HG03066 (cell line): ENCODE measurements around the gene ZBTB32.

Experiments used
- ATAC-seq: cut with Tn5 transposase; IDR thresholded peaks from one replicate; pipeline ENCODE4 v1.9.1; 2021; ENCODE audit warnings: low read depth; ENCODE audit not compliant: unreplicated experiment

Gene ZBTB32

GRCh38 chr19:35748106-35749020 lies 44.0 kb downstream of the ZBTB32 start, which contains the start of gene LIN37:
Gene LIN37 (plus strand): TSS chr19:35748576. CDS start chr19:35748725, 149 bp downstream.
- ATAC-seq = peak; percentile 67

- no peak for ATAC-seq
Observed at GRCh38 chr19:35750167-35750566, 45.8 kb downstream of the ZBTB32 start.

GRCh38 chr19:35751839-35752745 lies 47.7 kb downstream of the ZBTB32 start:
- ATAC-seq = no peak

- ATAC-seq = no peak
Observed at GRCh38 chr19:35752746-35753350, 48.5 kb downstream of the ZBTB32 start.

GRCh38 chr19:35753634-35754369 lies 49.4 kb downstream of the ZBTB32 start:
- ATAC-seq = no peak

- no peak for ATAC-seq
Observed at GRCh38 chr19:35754370-35755130, 50.2 kb downstream of the ZBTB32 start.

GRCh38 chr19:35755131-35755549 lies 50.8 kb downstream of the ZBTB32 start:
- no peak for ATAC-seq

- no peak for ATAC-seq
Observed at GRCh38 chr19:35755550-35756376, 51.4 kb downstream of the ZBTB32 start.

- ATAC-seq = no peak
Observed at GRCh38 chr19:35756377-35757230, 52.2 kb downstream of the ZBTB32 start, which contains the start of gene HSPB6. Gene HSPB6 (minus strand): TSS chr19:35757029. CDS start chr19:35757008, 21 bp downstream.

- ATAC-seq = no peak
Observed at GRCh38 chr19:35757231-35757748, 52.9 kb downstream of the ZBTB32 start.

GRCh38 chr19:35757749-35758608 lies 53.6 kb downstream of the ZBTB32 start, which contains the start of gene PROSER3:
Gene PROSER3 (plus strand): TSS chr19:35758176. CDS start chr19:35758216, 40 bp downstream.
- ATAC-seq = peak; percentile 95

- ATAC-seq = no peak
Observed at GRCh38 chr19:35759697-35760096, 55.3 kb downstream of the ZBTB32 start.

- ATAC-seq = no peak
Observed at GRCh38 chr19:35760711-35761349, 56.5 kb downstream of the ZBTB32 start.

- no peak for ATAC-seq
Observed at GRCh38 chr19:35764432-35765315, 60.3 kb downstream of the ZBTB32 start.
